GM18502 (cell line): ENCODE results near the gene DNAAF8.
A peak's percentile ranks its signal among the peaks of the same experiment; 100 is the strongest.

Source experiments
- ATAC-seq: cut with Tn5 transposase; IDR thresholded peaks from one replicate; pipeline ENCODE4 v1.9.1; 2021; ENCODE audit warnings: mild to moderate bottlenecking; ENCODE audit not compliant: unreplicated experiment, poor library complexity

DNAAF8 gene

GRCh38 chr16:4748682-4749411 lies 14.5 kb downstream of the DNAAF8 start:
- no peak for ATAC-seq

GRCh38 chr16:4749700-4750257 lies 15.4 kb downstream of the DNAAF8 start:
- no peak for ATAC-seq

DNA sequence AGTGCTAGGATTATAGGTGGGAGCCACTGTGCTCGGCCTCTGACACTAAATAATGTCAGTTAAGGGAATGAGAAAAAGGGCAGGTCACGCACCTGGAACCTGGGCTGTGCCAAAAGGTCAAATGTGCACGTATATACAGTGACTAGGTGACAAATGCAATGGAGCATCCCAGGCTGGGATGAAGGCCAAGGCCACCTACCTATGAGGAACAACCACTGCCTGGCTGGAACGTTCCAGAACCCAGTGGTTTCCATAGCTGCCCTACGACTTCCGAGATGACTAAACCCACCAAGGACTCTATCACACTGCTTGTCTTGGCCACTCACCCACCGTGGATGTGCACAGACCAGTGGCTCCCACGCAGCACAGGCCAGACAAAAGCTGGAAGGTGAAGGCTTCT lies 16.6 kb downstream of the DNAAF8 start:
- no peak for ATAC-seq

DNA sequence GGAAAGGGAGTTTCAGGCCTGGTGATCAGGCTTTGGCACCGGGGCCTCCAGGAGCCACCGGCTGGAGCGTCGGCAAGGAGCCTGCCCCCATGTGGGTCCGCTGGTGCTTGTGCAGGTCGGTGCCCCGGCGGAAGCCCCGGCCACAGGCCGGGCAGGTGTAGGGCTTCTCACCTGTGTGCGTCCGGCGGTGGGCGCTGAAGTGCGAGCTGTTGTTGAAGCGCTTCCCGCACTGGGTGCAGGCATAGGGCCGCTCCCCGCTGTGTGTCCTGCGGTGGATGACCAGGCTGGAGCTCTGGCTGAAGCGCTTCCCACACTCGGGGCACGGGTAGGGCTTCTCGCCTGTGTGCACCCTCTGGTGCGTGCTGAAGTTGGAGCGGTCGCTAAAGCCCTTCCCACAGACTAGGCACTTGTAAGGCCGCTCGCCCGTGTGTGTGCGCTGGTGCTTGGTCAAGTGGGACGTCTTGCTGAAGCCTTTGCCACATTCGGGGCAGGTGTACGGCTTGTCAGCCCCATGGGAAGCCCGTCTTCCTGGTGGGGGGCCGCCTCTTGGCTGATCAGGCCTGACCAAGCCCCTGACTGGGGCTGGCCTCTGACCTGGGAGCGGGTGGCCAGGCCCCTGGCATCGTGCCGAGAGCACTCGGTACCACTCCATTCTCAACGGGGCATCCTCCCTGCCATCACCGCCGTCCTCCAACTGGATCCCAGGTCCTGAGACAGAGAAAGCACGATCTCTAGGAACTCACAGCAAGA lies 18.2 kb downstream of the DNAAF8 start:
- ATAC-seq, result no peak

- no peak for ATAC-seq
Observed at GRCh38 chr16:4753227-4753626, 18.9 kb downstream of the DNAAF8 start.

DNA sequence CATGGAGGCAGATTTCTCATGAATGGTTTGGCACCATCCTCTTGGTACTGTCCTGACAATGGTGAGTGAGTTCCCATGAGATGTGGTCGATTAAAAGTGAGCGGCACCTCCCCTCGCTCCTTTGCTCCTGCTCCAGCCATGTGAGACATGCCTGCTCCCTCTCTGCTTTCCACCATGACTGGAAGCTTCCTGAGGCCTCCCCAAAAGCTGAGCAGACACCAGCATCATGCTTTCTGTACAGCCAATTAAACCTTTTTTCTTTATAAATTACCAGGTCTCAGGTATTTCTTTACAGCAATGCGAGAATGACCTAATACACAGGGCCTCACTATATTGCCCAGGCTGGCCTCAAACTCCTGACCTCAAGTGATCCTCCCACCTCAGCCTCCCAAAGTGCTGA lies 20.5 kb downstream of the DNAAF8 start:
- ATAC-seq, result no peak

- no peak for ATAC-seq
Observed at GRCh38 chr16:4755687-4756086, 21.4 kb downstream of the DNAAF8 start.

DNA sequence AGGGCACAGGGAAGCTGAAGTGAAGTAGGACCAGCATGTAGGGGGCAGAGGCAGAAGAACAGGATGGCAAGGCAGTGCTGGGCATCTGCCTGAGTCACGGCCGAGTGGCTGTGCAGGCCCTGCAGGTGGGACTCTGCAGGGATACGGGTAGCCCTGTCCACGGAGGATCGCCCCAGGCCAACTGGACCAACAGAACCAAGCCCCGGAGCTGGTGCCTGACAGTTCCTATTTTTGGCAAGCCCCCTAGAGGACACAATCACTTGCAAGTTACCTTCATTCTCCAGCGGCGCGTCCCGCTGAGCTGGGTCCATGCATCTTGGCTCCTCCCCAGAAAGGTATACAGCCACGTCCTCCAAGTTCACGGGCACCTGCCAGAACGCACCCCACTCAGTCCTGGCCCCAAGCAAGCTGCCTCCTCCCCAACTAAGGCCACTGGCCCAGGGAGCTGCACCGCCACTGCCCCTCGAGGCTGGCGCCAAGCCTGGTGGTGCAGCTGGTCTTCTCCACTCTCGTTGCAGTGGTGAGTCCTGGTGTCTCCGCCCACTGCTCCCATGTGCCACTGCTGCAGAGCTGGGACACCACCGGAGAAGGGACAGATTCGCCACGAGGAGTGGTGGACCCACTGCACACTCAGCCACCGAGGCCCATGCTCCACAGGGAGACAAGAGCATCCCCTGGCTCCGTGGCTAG lies 26.0 kb downstream of the DNAAF8 start:
- no peak for ATAC-seq

DNA sequence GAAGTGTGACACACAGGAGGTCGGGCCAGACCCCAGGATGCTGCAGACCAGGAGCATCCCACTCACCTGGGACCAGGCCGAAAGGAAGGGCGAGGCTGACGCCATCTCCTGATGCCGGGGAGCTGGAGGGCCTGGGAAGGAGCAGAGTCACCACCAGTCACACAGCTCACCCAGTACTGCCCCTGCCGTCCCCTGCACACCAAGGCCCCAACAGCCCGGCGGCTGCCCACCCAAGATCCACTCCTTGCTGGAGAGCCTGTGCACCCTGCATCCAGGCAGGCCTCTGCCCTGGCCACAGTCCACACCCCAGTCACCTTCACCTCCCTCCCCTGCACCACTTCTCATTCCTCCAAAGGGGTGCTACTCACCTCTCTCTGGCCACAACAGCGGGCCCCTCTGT lies 27.9 kb downstream of the DNAAF8 start:
- ATAC-seq, result no peak

DNA sequence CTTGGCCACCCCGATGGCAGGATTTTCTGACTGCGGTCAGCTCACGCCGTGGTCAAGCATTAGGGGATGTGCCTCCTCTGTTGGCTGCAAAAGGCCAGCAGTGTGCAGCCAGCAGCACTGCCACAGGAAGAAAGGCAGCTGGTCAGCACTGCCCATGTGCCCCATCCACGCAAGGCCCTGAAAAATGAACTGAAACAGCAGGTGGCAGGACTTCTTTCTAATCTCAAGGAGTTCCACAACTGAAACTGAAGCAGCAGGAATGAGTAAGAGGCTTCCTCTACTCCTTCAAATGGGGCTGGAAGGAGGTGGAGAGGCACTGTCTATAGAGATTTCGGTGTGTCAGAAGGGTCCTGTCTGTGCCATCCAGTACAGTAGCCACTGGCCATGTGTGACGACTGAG lies 29.5 kb downstream of the DNAAF8 start:
- ATAC-seq, result no peak

DNA sequence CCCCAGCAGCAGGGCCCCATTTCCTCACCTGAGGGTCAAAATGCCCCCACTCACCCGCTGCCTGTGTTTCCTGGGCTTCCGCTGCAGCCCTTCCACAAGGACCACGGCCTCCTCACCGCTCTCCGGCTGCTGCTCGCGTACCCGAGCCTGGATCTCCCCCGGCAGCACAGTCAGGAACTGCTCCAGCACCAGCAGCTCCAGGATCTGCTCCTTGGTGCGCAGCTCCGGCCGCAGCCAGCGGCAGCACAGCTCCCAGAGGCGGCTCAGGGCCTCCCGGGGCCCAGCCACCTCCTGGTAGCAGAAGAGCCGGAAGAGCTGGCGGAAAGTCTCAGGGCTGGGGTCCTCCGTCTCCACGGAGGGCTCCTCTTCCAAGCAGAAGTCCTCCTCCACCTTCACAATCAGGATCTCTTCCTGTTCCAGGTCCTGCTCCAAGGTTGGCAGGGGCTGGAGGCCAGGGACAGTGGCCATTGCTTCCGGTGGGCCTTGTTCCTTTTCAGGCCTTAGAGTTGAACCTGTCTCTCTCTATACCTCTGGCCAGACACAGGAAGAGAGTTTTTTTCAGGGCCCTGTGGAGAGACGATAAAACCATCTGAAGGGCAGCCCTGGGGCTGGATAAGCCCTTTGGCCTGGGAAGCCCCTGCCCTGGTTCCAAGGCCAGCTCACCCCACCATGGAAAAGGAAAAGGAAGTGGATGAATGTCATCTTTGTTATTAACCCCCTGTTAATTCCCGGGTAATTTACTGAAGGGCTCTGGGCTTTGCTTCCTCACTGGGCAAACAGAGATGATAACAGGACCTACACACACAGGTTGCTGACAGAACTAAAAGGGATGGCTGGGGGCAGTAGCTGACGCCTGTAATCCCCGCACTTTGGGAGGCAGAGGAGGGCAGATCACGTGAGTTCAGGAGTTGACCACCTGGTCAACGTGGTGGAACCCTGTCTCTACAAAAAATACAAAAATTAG lies 31.5 kb downstream of the DNAAF8 start:
- no peak for ATAC-seq

DNA sequence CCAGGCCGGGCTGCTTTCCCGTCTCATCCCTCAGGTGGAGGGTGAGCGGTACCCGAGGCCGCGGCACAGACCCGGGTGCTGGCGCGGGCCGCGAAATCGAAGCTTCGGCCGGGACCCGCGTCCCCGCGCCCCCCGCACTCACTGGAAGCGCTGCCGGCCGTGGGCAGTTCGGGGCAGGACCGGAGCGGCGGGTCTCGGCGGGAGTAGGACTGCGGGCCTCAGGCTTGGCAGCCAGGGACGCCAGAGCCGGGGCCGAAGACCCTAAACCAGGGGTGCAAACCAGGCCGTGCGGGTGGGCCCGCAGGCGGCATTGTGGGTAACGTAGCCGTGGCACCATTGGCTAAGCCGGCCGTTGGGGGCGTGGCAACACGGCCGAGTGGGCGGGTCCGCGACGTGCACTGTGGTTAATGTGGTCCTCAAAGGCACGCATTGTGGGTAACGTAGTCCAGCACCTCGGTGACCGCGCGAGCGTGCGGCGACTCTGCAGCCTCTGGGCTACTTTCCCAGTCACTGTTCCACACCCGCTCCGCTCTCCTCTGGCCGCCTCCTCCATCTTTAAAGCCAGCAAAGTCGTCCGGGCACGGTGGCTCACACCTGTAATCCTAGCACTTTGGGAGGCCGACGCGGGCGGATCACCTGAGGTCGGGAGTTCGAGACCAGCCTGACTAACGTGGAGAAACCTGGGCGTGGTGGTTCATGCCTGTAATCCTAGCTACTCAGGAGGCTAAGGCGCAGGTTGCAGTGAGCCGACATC lies 32.7 kb downstream of the DNAAF8 start, which contains the start of gene ZNF500:
Gene ZNF500, minus strand, starts transcription at position 288 of the 754 bp plus-strand sequence. CDS start 1,184 bp downstream, outside the sequence.
- peak; percentile 87 for ATAC-seq

DNA sequence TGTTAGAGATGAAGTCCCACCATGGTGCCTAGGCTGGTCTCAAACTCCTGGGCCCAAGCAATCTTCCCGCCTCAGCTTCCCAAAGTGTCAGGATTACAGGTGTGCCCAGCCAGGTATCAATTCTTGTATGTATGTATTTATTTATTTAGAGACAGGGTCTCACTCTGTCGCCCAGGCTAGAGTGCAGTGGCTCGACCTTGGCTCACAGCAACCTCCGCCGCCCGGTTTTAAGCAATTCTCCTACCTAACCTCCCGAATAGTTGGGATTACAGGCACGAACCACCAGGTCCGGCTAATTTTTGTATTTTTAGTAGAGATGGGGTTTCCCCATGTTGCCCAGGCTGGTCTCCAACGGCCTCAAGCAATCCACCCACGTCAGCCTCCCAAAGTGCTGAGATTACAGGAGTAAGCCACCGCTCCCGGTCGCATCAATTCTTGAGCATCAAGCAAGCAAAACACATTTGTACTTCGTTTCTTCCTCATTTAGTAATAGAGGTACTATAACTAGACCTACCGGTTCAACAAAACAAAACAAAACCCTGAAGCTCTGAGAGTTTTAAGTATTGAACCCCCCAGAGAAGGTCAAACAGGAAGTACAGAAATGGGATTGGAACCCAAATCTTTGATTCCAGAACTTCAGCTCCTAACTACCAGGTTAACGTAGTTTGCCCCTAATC lies 33.7 kb downstream of the DNAAF8 start:
- peak; percentile 3 for ATAC-seq

DNA sequence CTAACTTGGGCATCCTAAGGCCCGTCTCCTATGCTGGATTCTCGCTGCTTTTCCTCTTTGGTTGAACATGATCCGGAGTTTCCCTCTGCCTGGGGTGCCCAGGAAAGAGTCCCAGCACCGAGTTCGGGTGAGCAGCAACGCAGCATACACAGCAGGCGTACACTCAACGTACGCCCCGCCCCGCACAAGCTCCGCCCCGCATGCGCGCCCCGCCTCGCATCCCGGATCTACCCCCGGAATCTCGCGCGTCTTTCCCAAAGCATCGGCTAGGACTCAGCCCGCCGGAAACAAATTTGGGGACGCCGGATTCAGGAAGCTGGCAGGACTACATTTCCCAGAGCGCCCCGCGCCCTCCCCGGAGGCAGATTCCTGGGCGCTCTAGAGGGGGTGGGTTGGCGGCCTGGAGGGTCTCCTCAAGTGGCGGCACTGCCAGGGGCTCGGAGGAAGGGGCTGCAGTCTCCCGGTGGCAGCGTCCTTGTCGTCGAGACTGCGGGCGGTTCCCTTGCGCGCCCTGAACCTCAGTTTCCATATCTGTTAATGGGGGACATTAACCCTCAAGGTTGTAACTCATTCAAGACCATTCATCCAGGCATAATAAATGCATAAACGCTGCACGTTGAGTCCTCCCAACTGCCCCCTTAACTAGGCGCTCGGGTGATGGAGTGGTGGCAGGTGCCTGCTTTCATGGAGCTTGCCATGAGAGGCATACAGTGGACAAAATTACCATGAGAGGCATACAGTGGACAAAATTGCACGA lies 34.4 kb downstream of the DNAAF8 start:
- peak; percentile 69 for ATAC-seq

DNA sequence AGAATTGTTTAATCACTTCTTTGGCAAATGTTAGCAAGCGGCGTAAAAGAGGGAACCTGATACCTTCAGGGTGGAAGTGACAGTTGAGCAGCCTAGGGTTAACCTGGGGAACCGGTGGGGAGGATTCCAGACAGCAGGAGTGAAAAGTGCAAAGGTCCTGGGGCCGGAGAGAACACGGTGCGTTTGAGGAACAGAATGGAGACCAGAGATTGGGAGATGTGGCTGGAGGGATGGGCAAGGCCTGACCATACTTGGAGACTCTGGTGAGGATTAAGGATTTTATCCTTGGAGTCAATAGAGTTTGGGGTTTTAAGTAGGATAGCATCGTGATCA lies 34.9 kb downstream of the DNAAF8 start:
- no peak for ATAC-seq

GRCh38 chr16:4771646-4772045 lies 37.3 kb downstream of the DNAAF8 start:
- ATAC-seq, result no peak

DNA sequence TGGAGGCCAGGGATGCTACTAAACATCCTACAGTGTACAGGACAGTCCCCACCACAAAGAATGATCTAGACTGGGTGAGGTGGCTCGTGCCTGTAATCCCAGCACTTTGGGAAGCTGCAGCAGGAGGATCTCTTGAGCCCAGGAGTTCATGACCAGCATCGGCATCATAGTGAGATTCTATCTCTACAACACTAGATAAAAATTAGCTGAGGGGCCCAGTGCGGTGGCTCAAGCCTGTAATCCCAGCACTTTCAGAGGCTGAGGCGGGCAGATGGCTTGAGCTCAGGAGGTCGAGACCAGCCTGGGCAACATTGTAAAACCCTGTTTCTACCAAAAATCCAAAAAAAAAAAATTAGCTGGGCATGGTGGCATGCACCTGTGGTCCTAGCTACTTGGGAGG lies 38.0 kb downstream of the DNAAF8 start:
- ATAC-seq, result no peak

DNA sequence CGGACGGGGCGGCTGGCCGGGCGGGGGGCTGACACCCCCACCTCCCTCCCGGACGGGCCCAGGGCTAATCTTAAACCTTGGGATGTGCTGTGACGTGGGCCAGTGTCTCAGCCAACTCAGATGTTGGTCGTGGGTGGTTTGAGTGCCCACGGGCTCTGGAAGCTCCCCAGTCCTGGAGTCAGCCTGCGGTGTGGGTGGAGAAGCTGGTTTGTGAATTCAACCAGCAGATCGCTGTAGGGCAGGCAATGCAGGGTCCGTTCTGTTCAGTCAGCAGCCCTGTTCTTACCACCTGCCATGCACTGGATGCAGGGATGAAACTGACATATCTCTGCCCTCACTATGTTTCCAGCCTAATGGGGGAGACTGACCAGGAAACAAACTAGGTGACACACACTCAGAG lies 40.7 kb downstream of the DNAAF8 start:
- no peak for ATAC-seq
